SHP77 treated with DMSO at 0.1 percent for 48 hours (cell line): ENCODE measurements around the gene ALPI.
"Not testable (repeated sequence)": the region's sequence is repeated elsewhere in the genome, so short reads cannot be mapped to it uniquely, and the experiment has no call there.

Experiments
- DNase-seq: peaks from one replicate; lab custom pipeline; 2025; lab: John Stamatoyannopoulos, UW

Gene ALPI

DNA sequence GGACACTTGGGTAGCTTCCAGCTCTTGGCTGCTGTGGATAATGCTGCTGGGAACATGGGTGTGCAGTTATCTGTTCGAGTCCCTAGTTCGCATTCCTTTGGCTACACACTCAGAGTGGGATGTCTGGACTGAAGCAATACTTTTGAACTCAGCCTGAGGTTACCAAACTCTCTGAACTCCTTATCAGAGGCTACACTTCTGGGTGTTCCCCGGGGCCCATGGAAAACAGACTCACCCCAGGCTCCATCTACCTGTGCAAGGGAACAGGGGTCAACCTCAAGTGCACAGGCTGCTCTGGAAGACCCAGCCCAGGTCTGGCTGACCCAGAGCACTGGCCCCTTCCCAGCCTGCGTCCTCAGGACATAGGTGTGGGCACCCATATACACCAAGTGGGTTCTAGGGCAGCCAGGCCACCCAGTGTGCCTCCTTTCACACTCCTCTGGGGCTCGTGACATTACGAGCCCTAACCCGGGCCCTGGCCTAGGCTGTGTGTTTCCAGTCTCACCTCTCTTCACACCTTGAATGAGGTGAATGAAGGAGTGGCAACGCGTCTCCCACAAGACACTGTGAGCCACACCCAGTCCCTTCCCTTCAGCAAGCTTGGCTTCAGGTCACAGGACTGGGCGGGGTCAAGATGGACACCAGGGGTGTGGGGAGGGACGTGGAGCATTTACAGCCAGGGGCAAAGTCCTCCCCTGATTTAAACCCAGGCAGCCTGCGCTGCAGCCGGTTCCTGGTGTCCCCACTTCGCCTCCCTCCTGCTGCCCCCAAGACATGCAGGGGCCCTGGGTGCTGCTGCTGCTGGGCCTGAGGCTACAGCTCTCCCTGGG lies at the start of gene ALPI:
Gene ALPI, plus strand, starts transcription at position 728 of the 830 bp plus-strand sequence. Its CDS starts 47 bp downstream, at position 775.
- no peak for DNase-seq

DNA sequence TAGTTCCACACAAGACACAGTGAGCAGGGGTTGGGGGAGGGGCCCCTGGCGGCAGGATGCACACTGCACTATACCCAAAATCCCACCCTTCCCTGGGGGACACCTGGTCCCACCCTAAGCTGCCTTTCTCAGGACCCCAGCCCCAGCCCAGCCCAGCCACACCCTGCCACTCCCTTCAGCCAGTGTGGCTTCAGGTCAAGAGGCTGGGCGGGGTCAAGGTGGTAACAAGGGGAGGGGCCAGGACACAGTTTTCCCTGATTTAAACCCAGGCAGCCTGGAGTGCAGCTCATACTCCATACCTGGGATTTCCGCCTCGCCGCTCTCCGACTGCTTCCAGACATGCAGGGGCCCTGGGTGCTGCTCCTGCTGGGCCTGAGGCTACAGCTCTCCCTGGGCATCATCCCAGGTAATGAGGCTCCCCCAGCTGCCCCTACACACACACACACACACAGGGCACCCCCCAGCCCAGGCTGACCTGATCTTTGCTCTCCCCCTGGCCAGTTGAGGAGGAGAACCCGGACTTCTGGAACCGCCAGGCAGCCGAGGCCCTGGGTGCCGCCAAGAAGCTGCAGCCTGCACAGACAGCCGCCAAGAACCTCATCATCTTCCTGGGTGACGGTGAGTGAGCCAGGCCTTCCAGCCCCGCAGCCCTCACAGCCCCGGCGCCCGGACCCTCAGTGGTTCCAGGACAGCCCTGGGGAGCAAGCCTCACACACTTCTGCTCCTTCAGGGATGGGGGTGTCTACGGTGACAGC lies 49.2 kb upstream of the ALPI start, which contains the start of gene ALPG:
Gene ALPG, plus strand, starts transcription at position 289 of the 755 bp plus-strand sequence. Its CDS starts 51 bp downstream, at position 340.
- no peak for DNase-seq

DNA sequence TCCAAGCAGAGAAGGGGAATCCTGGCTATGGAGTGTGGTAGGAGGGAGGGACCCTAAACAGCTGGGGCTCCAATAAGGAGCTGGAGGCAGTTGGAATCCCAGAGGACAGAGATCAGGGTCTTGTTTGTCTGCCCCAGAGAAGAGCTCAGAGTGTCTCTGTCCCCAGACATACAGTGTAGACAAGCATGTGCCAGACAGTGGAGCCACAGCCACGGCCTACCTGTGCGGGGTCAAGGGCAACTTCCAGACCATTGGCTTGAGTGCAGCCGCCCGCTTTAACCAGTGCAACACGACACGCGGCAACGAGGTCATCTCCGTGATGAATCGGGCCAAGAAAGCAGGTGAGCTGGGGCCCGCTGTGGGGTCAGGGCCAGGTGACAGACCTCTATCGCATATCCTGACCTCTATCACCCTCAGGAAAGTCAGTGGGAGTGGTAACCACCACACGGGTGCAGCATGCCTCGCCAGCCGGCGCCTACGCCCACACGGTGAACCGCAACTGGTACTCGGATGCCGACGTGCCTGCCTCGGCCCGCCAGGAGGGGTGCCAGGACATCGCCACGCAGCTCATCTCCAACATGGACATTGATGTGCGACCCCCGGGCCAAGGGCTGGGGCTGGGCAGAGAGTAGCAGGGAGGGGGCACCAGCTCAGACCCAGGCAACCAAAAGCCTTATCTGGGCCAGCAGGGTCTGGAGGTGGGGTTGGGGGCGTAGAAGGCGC lies 48.4 kb upstream of the ALPI start:
- DNase-seq, result not testable (repeated sequence)

DNA sequence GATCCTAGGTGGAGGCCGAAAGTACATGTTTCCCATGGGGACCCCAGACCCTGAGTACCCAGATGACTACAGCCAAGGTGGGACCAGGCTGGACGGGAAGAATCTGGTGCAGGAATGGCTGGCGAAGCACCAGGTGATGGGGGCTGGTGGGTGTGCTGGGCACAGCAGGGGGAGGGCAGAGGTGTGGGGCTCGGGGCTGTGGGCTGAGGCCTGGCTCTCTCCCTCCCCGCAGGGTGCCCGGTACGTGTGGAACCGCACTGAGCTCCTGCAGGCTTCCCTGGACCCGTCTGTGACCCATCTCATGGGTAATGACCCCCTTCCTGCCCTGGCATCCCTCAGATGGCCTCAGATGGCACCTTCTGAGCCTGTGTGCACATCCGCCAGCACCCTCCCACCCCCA lies 47.7 kb upstream of the ALPI start:
- not testable (repeated sequence) for DNase-seq

DNA sequence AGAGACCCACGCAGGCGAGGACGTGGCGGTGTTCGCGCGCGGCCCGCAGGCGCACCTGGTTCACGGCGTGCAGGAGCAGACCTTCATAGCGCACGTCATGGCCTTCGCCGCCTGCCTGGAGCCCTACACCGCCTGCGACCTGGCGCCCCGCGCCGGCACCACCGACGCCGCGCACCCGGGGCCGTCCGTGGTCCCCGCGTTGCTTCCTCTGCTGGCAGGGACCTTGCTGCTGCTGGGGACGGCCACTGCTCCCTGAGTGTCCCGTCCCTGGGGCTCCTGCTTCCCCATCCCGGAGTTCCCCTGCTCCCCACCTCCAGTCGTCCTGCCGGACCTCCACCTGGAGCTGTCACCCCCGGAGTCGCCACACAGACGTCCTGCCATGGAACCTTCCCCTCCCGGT lies 46.3 kb upstream of the ALPI start:
- not testable (repeated sequence) for DNase-seq

DNA sequence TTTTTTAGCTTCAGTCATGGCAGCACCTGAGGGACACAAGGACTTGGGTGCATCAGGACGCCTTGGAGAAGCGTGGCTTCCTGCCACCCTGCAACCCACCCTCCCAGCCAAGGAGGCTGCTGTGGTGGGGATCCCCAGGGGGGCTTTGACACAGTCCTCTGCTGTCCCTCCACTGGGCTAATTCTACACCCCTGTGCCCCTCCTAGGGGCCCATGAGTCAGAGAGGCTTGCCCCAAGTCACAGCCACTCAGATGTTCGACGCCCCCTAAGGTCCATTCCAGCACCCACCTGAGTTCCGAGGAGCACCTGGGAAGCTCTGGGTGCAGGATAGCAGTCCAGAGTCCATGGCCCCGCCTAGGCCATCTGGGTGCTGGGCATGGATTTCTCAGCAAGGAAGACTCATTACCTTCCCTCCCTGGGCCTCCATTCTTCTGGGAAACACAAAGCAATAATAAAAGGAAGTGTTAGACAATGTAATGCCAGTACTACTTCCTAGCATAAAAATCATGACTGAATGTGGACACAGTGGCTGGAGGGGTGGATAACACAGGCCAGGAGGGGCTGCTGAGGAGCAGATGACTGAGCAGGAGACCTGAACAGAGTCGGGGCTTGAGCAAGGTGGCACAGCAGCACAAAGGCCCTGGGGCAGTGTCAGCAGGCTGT lies 45.6 kb upstream of the ALPI start:
- no peak for DNase-seq

DNA sequence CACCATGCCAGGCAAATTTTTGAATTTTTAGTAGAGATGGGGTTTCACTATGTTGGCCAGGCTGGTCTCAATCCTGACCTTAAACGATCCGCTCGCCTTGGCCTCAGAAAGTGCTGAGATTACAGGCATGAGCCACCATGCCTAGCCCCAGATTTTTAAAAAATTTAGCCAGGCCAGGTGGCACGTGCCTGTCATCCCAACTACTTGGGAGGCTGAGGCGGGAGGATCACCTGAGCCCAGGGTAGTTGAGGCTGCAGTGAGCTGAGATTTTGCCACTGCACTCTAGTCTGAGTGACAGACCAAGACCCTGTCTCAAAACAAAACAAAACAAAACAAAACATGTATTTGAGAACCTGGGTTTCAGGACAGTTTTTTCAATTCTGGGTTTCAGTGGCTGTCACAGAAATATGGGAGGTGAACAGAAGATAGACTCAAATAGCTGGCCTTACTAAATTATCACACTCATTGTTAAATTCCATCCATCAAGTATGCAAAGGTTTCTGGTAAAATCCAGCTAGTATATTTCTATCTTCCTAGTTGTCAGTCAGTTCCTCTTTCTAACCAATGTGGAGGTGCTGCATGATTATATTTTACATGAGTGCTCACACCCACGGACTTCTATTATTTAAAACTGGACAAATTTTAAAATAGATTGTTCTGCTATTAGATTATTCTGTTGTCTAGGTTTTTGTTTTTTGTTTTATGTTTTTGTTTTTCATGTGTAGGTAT lies 43.9 kb upstream of the ALPI start:
- no peak for DNase-seq

DNA sequence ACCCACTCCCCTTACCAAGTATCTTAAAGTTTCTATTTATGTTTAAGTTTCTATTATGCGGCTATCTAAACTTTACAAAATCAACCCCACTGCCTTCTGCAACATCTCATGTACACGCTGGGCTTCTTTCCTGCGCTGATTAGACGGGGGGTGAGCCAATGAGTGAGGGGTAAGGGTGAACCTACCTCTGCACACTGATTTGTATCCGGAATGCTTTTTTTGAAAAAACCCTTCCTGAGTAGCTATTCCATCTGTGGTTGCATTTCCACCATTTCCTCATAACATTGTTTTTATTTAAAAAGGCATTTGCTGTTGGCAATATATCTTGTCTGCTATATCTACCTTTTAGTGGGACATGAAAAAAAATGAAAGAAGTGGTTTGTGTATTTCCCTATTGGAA lies 43.0 kb upstream of the ALPI start:
- DNase-seq, result no peak

DNA sequence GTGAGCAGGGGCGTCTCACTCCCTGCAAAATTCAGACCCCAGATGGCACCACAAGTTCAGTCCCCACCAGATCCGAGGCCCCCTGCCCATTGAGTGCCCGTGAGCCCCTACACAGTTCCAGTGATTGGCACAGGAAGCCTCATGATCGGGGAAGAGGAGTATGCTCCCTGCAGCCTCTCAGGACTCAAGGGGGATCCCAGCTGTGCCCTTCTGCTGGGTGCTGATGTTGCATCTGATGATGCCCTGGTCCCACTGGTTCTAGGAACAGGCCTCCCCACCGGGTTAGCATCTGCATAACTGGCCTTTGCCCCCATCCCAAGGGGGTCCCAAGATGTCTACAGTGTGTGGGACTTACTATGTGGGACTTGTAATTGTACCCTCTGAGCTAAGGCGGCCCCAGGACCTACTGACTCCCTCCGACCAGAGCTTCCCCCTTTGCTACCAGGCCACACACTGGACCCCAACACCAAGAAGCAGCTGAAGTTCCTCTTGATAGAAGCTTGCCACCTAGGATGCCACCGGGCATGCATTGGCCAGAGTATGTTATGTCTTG lies 40.7 kb upstream of the ALPI start:
- DNase-seq, result no peak

DNA sequence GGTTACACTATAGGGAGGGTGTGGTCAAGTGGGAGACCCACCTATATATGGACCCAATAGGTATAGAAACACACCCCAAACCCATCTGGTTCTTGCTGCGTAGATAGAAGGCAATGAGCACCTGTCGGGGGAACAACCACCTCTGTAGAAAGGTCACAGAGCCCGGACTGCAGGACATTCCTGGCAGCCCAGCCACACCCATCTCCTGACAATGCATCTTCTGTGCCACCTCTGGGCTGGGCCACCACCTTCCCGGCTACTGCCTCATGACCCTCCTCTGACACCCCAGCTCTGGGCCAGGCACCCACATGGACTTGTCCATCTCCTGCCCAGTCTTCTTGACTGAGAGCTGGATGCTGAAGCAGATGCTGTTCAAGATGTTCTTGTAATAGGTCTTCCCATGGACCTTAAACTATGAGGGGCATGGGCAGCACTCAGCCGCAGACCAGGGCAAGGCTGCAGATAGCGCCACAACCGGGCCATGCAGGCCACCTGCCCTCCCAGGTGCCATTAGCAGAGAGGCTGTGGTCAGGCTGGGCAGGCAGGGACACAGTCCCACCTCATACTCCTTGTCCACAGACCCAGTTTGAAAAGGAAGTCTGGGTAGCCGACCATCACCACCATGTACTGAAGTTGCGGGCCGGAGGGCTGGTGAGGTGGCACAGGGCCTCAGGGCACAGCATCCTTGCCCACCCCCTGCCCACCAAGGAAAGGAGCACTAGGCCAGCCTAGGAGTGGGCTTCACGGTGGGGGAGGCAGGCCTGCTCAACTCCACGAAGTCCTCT lies 40.0 kb upstream of the ALPI start:
- DNase-seq, result no peak

DNA sequence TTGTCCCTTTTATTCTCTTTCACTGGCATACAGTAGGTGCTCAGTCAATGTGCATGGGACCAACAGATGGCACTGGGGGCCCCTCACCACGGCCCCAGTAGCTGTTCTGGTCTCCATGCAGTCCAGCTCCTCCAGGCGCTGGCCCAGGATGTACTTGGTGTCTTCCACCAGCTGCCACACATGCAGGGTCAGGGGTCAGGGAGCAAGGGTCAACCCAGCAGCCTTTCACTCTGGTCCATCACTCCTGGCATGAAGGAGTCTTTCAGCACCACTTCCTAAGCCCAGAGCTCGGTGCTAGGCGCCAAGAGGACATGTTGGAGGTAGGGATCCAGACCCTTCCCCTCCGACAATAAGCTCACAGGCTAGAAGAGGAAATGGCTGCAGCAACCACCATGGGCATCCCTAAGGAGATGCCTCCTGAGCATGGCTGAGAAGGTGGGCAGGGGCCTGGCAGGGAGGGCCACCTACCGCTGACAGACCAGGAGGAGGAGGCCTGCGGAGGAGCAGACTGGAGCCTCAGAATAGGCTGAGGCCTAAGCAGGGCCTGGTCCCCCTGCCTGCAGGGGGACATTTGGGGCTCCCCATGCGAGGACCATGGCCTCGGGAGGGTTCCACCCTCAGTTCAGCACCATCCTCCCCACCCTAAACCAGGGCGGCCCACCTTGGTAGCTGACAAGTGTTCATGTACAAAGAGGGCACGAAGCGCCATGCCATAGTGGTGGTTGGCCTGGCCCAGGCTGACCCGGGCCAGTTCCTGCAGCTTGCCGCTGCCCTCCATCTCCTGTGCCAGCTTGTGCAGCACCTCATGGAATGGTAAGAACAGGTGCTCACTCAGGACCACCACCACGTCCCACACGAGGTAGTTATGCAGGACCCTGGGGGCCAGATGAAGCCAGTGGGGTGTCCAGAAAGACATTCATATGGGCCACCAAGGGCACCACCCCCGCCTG lies 39.2 kb upstream of the ALPI start:
- no peak for DNase-seq

DNA sequence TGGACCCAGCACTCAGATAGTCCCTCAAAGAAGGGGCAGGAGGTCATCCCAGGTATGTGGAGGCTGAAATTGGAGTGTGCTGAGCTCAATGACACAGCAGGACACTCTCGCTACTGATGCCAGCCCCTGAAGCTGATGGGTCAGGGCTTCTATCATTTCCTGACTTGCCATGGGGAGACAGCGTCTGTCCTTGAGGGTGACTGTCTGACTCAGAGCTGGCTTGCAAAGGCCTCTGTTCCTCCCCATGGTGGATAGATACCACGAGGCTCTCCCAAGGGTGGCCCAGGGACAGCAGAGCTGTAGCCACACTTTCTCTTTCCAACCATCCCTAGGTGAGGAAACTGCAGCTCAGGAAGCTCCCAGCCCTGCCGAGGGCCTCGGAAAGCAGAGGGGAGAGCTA lies 38.5 kb upstream of the ALPI start:
- no peak for DNase-seq

DNA sequence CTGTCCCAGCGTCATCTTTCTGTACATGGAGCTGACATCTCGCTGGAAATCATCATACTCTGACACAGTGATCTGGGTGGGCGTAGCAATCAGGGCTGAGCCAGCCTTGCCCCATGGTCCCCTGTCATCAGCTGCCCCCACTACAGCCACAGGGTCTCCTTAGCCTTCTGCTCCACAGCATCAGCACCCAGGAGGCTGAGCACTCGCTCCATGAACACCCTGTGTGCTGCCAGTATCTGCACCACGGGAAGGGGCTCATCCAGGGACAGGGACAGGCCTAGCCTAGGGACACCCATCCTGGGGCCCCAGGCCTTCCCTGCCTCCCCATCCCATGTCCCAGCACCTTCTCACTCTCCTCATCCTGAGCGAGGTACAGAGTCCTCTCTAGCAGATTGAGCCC lies 37.9 kb upstream of the ALPI start:
- no peak for DNase-seq

DNA sequence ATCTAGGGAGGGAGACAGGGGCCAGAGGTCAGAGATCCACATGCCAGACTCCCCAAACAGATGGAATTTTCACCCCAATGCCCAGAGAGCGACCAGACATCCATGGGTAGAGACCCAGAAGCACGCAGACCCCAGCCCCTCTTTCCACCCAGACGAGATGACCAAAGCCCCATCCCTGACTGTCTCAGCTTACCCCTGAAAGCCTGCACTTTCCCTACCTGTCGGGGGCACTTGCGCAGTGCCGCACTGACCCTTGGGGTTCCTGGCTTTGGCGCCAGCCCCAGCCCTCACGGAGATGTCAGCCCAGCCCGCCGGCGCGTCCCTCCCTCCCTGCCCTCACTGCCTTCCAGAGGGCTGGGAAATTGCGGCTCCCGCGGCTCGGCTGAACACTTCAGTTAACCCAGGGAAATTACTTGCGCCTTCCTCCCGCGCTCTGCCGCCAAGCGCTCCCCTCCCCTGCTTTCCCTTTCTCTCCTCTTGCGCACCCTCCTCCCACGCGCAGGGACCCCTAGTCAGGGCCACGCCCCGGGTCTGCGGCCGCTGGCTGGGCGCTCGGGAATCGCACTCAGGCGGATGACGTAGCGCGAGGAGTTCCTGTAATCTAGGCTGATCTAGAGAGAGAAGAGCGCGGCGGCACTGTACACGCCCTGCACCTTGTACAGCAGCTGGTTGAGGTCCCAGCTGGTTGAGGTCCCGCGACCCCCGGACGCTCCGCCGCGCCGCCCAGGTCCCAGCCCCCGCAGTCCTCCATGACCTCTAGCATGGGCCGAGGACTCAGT lies 37.3 kb upstream of the ALPI start:
- DNase-seq, result no peak

DNA sequence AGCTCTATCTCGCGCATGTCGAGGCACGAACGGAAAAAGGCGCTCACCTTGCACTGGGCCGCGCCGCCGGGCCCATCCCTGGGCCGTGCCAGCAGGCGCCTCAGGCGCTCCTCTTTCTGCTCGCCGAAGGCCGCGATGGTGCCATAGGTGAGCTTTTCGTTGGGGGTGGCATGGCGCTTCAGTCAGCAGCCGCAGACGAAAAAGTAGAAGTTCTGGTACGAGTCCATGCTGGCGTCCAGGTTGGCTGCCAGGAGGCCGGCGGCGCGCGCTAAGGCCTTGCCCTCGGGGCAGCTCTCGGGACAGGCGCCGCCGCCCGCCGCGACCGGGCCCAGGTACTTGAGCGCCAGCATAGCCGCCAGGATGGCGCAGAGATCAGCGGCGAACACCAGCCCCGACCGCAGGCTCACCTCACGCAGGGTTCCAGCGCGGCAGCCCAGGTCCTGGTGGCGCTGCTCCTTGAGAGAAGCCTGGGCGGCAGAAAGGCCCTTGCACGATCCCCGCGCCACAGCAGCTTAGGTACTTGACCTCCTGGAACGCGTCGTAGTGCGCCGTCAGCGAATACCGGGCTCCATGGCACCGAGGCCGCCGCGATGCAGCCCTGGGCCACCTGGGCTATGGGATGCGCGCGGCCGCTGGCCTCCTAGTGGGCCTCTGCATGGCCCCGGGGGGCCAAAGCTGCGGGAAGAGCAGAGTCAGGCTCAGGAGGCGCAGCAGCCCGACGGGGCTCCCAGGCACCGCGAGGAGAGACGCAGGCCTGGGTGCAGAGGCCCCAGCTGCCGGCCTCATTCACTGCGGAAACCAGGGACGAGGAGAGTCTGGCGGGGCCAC lies 36.5 kb upstream of the ALPI start:
- no peak for DNase-seq

DNA sequence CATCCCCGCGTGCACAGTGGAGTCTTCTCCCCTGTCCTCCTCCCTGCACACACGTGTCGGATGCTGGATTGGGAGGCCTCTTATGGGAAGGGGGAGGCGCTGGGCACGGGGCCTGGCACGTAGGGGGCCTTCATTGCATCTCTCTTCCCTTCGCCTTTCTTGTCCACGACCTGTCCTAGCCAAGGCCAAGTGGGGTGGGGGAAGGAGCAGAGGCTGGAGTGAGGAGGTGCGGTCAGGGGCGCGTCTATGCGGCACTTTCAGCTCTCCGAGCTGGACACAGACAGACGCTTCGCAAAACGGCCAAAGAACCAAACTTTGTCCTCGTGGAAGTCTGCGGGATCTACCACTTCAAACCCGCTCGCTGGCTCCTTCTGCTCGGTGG lies 35.9 kb upstream of the ALPI start:
- DNase-seq, result no peak

DNA sequence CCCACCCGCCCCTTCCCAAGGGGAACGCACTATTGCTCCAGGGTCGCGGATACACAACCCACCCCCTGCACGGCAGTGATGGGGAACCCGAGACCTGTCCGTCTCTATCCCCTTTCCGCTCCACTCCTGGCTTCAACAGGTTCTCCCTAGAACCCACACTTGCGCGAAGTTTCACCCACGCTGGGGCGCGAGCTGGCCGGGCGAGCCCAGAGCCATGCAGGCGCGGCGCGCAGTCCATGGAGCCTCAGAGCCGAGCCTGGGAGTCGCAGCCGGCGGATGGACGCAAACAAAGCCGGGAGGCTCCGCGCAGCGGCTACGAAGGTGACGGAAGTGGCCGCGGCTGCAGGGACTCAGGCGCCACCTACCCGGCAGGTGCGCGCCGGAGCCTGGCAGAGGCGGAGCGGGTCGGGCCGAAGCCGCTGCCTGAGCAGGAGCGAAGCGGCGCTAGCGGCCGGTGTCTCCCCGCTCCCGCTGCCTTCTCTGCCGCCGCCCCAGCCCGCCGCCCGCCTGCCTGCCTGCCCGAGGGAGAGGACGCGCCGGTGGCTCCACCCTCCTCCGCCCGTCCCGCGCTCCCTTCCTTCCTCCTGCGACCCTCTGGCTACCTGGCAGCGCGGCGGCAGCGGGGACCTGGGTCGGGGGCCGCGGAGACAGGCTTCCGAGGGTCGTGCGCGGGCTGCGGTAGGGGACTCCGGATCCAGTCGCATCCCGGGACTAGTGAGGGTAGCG lies 35.3 kb upstream of the ALPI start:
- DNase-seq, result no peak
